Measurements from ENCODE around the gene RREB1.

- TF ChIP-seq POLR2A (IDR thresholded peaks at IDR 0.05) (no peak), CTCF (IDR thresholded peaks at IDR 0.05) (no peak)
Observed at GRCh38 chr6:7296602-7297001, 188.8 kb downstream of the RREB1 start.

Measured in adrenal gland (tissue), 5 donors.